Measurements from ENCODE around the gene NXPE3. TPM values are rescaled to one million over a fixed set of nuclear protein-coding genes. Genes with fewer than 3 reads are reported as not detected.
A peak's percentile ranks its signal among the peaks of the same experiment; 100 is the strongest.

The NXPE3 gene
- total and polyA plus RNA-seq, 9 of the 15 experiments (the other 6 are each of a cell fraction or from before 2014, with no cell fraction given), result 0.25 to 2.5 (median 0.95) TPM

DNA sequence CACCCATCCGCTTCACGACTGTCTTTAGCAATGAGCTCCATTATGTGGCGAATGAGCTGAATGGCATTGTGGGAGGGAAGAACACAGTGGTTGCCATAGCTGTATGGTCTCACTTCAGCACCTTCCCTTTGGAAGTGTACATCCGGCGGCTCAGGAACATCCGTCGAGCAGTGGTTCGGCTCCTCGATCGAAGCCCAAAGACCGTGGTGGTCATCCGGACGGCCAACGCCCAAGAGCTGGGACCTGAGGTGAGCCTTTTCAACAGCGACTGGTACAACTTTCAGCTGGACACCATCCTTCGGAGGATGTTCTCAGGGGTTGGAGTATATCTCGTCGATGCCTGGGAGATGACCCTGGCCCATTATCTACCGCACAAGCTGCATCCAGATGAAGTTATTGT is 42.5 kb downstream of the NXPE3 start:
- Histone ChIP-seq H3K36me3 (ENCODE audit: control insufficient read depth, insufficient read depth, low read length) (no peaks in the 10 kb centered on the region), H4K20me1 (replicated peaks; ENCODE audit: control insufficient read depth, insufficient read depth, low read length) (no peaks in the 10 kb centered on the region), H3K4me2 (ENCODE audit: insufficient read depth, low read length) (no peak overlapping the region), H3K27ac (ENCODE audit: extremely low read depth, low read depth, low read length) (no peak overlapping the region), H3K4me1 (replicated peaks in 1 of 2; ENCODE audit: control insufficient read depth in 2 of 2, insufficient read depth in 2 of 2, low read length in 2 of 2) (no peaks in the 10 kb centered on the region), H3K27me3 (ENCODE audit: control insufficient read depth in 2 of 2, insufficient read depth in 2 of 2, low read length in 2 of 2) (no peaks in the 10 kb centered on the region), H3K9me3 (replicated peaks; ENCODE audit: control insufficient read depth, insufficient read depth, low read depth, low read length) (no peaks in the 10 kb centered on the region), H3K9me1 (ENCODE audit: control insufficient read depth, insufficient read depth, low read length) (no peaks in the 10 kb centered on the region), H3K9ac (ENCODE audit: insufficient read depth in 1 of 2, low read depth in 2 of 2, low read length in 2 of 2) (no peak overlapping the region), H2AFZ (ENCODE audit: low read depth, low read length) (no peak overlapping the region), H3K4me3 (no peak overlapping the region), H3K79me2 (ENCODE audit: control insufficient read depth, insufficient read depth, low read length) (no peaks in the 10 kb centered on the region)
- intact Hi-C loops (cut with micrococcal nuclease) (no loop called here), in situ Hi-C loops (cut with MboI) (loop anchor here (25.0 kb wide), 1 partner anchor 716 kb away; no protein-coding TSS in a partner anchor)
- no TSS peak for BruUV-seq (replicated peaks)
- no peak for FAIRE-seq
- ChIA-PET CTCF (ENCODE audit: low intra/inter-chr PET ratio) (no interaction called here), POLR2A (no interaction called here)
- 65% methylated on average over 19 of the region's 19 CpGs for WGBS (ENCODE audit: insufficient coverage, low coverage, missing lambda C conversion rate)
- TF ChIP-seq ZNF589 (CRISPR knock-in tag; IDR thresholded peaks at IDR 0.05; ENCODE audit: low read depth), result no peak
- TF ChIP-seq, protein P1, sequence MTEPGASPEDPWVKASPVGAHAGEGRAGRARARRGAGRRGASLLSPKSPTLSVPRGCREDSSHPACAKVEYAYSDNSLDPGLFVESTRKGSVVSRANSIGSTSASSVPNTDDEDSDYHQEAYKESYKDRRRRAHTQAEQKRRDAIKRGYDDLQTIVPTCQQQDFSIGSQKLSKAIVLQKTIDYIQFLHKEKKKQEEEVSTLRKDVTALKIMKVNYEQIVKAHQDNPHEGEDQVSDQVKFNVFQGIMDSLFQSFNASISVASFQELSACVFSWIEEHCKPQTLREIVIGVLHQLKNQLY (CRISPR knock-in tag; conservative IDR thresholded peaks at IDR 0.05), result no peak
- DNase-seq (ENCODE audit: extremely low read depth in 1 of 4, low spot score in 3 of 4), result no peak
- ATAC-seq, result no peak

DNA sequence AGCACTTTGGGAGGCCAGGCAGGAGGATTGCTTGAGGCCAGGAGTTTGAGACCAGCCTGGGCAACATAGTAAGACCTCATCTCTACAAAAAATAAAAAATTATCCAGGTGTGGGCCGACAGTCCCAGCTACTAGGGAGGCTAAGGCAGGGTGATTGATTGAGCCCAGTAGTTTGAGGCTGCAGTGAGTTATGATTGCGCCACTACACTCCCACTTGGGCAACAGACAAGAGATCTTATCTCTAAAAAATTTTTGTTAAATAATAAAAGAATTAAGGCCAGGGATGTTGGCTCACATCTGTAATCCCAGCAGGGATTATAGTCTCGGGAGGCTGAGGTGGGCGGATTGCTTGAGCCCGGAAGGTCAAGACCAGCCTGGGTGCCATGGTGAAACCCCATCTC is 44.5 kb downstream of the NXPE3 start:
- ChIA-PET POLR2A (interaction anchor here (0.6 to 1.6 kb wide), 2 partner anchors 12 to 137 kb away, joined by 3 read pairs; partner anchors contain the start of gene RPL24), CTCF (ENCODE audit: low intra/inter-chr PET ratio) (no interaction called here)
- Histone ChIP-seq H3K4me3 (no peak overlapping the region), H3K27ac (ENCODE audit: extremely low read depth, low read depth, low read length) (no peak overlapping the region), H3K9ac (ENCODE audit: insufficient read depth in 1 of 2, low read depth in 2 of 2, low read length in 2 of 2) (no peak overlapping the region), H3K36me3 (ENCODE audit: control insufficient read depth, insufficient read depth, low read length) (no peaks in the 10 kb centered on the region), H3K4me1 (replicated peaks in 1 of 2; ENCODE audit: control insufficient read depth in 2 of 2, insufficient read depth in 2 of 2, low read length in 2 of 2) (peaks cover 0 to 5% of the 10 kb centered on the region in 2 experiments; a peak in 3 of 5 replicates), H3K27me3 (ENCODE audit: control insufficient read depth in 2 of 2, insufficient read depth in 2 of 2, low read length in 2 of 2) (no peaks in the 10 kb centered on the region), H3K9me1 (ENCODE audit: control insufficient read depth, insufficient read depth, low read length) (no peaks in the 10 kb centered on the region), H3K79me2 (ENCODE audit: control insufficient read depth, insufficient read depth, low read length) (no peaks in the 10 kb centered on the region), H2AFZ (ENCODE audit: low read depth, low read length) (no peak overlapping the region), H3K4me2 (ENCODE audit: insufficient read depth, low read length) (no peak overlapping the region), H3K9me3 (replicated peaks; ENCODE audit: control insufficient read depth, insufficient read depth, low read depth, low read length) (no peaks in the 10 kb centered on the region), H4K20me1 (replicated peaks; ENCODE audit: control insufficient read depth, insufficient read depth, low read length) (no peaks in the 10 kb centered on the region)
- intact Hi-C loops (cut with micrococcal nuclease), result no loop called here
- 25% methylated on average over 5 of the region's 5 CpGs for WGBS (ENCODE audit: insufficient coverage, low coverage, missing lambda C conversion rate)
- FAIRE-seq, result no peak
- no peak for DNase-seq (ENCODE audit: extremely low read depth in 1 of 4, low spot score in 3 of 4)
- no TSS peak for BruUV-seq (replicated peaks)
- TF ChIP-seq, protein P2, sequence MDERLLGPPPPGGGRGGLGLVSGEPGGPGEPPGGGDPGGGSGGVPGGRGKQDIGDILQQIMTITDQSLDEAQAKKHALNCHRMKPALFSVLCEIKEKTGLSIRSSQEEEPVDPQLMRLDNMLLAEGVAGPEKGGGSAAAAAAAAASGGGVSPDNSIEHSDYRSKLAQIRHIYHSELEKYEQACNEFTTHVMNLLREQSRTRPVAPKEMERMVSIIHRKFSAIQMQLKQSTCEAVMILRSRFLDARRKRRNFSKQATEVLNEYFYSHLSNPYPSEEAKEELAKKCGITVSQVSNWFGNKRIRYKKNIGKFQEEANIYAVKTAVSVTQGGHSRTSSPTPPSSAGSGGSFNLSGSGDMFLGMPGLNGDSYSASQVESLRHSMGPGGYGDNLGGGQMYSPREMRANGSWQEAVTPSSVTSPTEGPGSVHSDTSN (CRISPR knock-in tag; IDR thresholded peaks at IDR 0.05; ENCODE audit: low read depth), result no peak
- TF ChIP-seq, protein P2 (tag; conservative IDR thresholded peaks at IDR 0.05; ENCODE audit: low read depth), result peak; percentile 58
- TF ChIP-seq MEIS2 (IDR thresholded peaks at IDR 0.05; ENCODE audit: partially characterized antibody) (peak; percentile 54), SREBF1 (IDR thresholded peaks at IDR 0.05; ENCODE audit: borderline replicate concordance, low read depth, low read length) (no peak), ZNF239 (CRISPR knock-in tag; IDR thresholded peaks at IDR 0.05) (no peak), CEBPG (CRISPR knock-in tag; IDR thresholded peaks at IDR 0.05) (no peak), CEBPG (tag; conservative IDR thresholded peaks at IDR 0.05 in 1 of 2, IDR thresholded peaks at IDR 0.05 in 1 of 2) (peak; percentile 31 to 77; a peak in 3 of 4 replicates), CEBPB (tag; IDR thresholded peaks at IDR 0.05) (peak; percentile 84), ZZZ3 (IDR thresholded peaks at IDR 0.05) (no peak)
- TF ChIP-seq, protein P3, sequence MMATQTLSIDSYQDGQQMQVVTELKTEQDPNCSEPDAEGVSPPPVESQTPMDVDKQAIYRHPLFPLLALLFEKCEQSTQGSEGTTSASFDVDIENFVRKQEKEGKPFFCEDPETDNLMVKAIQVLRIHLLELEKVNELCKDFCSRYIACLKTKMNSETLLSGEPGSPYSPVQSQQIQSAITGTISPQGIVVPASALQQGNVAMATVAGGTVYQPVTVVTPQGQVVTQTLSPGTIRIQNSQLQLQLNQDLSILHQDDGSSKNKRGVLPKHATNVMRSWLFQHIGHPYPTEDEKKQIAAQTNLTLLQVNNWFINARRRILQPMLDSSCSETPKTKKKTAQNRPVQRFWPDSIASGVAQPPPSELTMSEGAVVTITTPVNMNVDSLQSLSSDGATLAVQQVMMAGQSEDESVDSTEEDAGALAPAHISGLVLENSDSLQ (IDR thresholded peaks at IDR 0.05), result 0 out of 2 replicates have a peak, but pooled peaks have one; percentile 12
- in situ Hi-C loops (cut with MboI), result loop anchor here (25.0 kb wide), 1 partner anchor 714 kb away; no protein-coding TSS in a partner anchor
- no peak for ATAC-seq

All from K562 (cell line).